ENCODE results near the gene ESPL1.
"Not testable (repeated sequence)": the region's sequence is repeated elsewhere in the genome, so short reads cannot be mapped to it uniquely, and the experiment has no call there.

Gene ESPL1

GRCh38 chr12:53300187-53300586, 32.1 kb downstream of the ESPL1 start:
- DNase-seq (ENCODE audit: low read depth) = peak; percentile 14

GRCh38 chr12:53302903-53303302, 34.8 kb downstream of the ESPL1 start:
- no peak for DNase-seq (ENCODE audit: low read depth)

GRCh38 chr12:53306826-53307225, 38.7 kb downstream of the ESPL1 start:
- DNase-seq (ENCODE audit: low read depth) = no peak

GRCh38 chr12:53308276-53308675, 40.2 kb downstream of the ESPL1 start:
- no peak for DNase-seq (ENCODE audit: low read depth)

- DNase-seq (ENCODE audit: low read depth) = no peak
Measured at GRCh38 chr12:53313996-53314395, 45.9 kb downstream of the ESPL1 start.

GRCh38 chr12:53320352-53321195, 52.5 kb downstream of the ESPL1 start:
- peak; percentile 11 for DNase-seq (ENCODE audit: low read depth)

GRCh38 chr12:53324113-53324778, 56.1 kb downstream of the ESPL1 start:
- no peak for DNase-seq (ENCODE audit: low read depth)

- DNase-seq (ENCODE audit: low read depth) = peak; percentile 61
Measured at GRCh38 chr12:53324779-53325510, 56.8 kb downstream of the ESPL1 start.

- DNase-seq (ENCODE audit: low read depth) = no peak
Measured at GRCh38 chr12:53325511-53326061, 57.5 kb downstream of the ESPL1 start.

GRCh38 chr12:53326460-53327185, 58.5 kb downstream of the ESPL1 start:
- DNase-seq (ENCODE audit: low read depth) = no peak

- DNase-seq (ENCODE audit: low read depth) = no peak
Measured at GRCh38 chr12:53327435-53328042, 59.4 kb downstream of the ESPL1 start.

- no peak for DNase-seq (ENCODE audit: low read depth)
Measured at GRCh38 chr12:53328043-53328435, 59.9 kb downstream of the ESPL1 start.

- DNase-seq (ENCODE audit: low read depth) = no peak
Measured at GRCh38 chr12:53330671-53331070, 62.6 kb downstream of the ESPL1 start.

- DNase-seq (ENCODE audit: low read depth) = not testable (repeated sequence)
Measured at GRCh38 chr12:53332339-53332738, 64.2 kb downstream of the ESPL1 start.

- no peak for DNase-seq (ENCODE audit: low read depth)
Measured at GRCh38 chr12:53332744-53333143, 64.6 kb downstream of the ESPL1 start.

- no peak for DNase-seq (ENCODE audit: low read depth)
Measured at GRCh38 chr12:53333289-53333688, 65.2 kb downstream of the ESPL1 start.

- no peak for DNase-seq (ENCODE audit: low read depth)
Measured at GRCh38 chr12:53333845-53334244, 65.7 kb downstream of the ESPL1 start.

GRCh38 chr12:53334822-53335221, 66.7 kb downstream of the ESPL1 start:
- DNase-seq (ENCODE audit: low read depth) = no peak

GRCh38 chr12:53336181-53336681, 68.1 kb downstream of the ESPL1 start, which contains the start of gene SP7:
Gene SP7 (minus strand): TSS chr12:53336354. CDS start chr12:53335646, 708 bp downstream.
- no peak for DNase-seq (ENCODE audit: low read depth)

GRCh38 chr12:53338017-53338416, 69.9 kb downstream of the ESPL1 start:
- no peak for DNase-seq (ENCODE audit: low read depth)

- DNase-seq (ENCODE audit: low read depth) = no peak
Measured at GRCh38 chr12:53338916-53339315, 70.8 kb downstream of the ESPL1 start.

All from GM04503 (cell line).